Measurements from ENCODE around the gene USP4.
"Not testable (repeated sequence)": the region's sequence is repeated elsewhere in the genome, so short reads cannot be mapped to it uniquely, and the experiment has no call there.

USP4 gene

DNA sequence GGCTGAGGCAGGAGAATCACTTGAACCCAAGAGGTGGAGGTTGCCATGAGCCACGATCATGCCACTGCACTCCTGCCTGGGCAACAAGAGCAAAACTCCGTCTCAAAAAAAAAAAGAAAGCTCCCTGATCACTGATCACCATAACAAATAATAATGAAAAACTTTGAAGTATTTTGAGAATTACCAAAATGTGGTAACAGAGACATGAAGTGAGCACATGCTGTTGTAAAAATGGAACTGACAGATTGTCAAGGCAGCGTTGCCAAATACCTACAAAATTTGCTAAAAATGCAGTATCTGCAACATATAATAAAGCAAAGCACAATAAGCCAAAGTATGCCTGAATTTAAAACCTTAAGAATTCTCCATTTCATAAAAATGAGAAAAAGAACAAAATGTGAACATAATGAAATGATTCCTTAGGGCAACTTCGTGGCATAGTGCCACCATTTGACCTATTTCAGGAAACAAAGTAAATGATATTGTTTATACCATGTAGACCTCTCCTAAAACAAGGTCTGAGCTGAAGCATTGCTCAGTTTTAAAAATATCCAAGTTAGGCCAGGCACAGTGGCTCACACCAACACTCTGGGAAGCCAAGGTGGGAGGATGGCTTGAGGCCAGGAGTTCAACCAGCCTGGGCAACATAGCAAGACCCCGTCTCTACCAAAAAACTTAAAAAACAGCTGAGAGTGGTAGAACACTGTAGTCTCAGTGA is 5.8 kb downstream of the USP4 start:
- Histone ChIP-seq H3K36me3 (ENCODE audit: control insufficient read depth, insufficient read depth, low read length) (peaks cover 19% of the 10 kb centered on the region), H3K27me3 (replicated peaks; ENCODE audit: control insufficient read depth, insufficient read depth, low read length) (no peaks in the 10 kb centered on the region), H3K4me3 (replicated peaks; ENCODE audit: low read depth, low read length) (no peak overlapping the region)
- DNase-seq (ENCODE audit: extremely low read depth, insufficient read length), result no peak
- TF ChIP-seq, protein P1, sequence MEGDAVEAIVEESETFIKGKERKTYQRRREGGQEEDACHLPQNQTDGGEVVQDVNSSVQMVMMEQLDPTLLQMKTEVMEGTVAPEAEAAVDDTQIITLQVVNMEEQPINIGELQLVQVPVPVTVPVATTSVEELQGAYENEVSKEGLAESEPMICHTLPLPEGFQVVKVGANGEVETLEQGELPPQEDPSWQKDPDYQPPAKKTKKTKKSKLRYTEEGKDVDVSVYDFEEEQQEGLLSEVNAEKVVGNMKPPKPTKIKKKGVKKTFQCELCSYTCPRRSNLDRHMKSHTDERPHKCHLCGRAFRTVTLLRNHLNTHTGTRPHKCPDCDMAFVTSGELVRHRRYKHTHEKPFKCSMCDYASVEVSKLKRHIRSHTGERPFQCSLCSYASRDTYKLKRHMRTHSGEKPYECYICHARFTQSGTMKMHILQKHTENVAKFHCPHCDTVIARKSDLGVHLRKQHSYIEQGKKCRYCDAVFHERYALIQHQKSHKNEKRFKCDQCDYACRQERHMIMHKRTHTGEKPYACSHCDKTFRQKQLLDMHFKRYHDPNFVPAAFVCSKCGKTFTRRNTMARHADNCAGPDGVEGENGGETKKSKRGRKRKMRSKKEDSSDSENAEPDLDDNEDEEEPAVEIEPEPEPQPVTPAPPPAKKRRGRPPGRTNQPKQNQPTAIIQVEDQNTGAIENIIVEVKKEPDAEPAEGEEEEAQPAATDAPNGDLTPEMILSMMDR (IDR thresholded peaks at IDR 0.05; ENCODE audit: insufficient read depth, low read length, poor library complexity, severe bottlenecking), result no peak

DNA sequence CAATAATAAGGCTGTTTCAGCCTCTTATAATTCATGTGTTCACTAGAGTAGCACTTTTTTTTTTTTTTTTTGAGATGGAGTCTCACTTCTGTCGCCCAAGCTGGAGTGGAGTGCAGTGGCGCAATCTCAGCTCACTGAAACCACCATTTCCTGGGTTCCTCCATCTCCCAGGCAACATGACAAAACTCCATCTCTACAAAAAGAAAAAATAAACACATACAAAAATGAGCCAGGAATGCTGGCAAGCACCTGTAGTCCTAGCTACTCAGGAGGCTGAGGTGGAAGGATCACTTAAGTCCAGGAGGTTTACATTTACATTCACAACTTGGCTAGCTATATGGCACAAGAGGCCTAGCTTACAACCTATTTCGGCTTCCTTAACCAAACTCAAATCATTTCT is 6.8 kb downstream of the USP4 start:
- Histone ChIP-seq H3K36me3 (ENCODE audit: control insufficient read depth, insufficient read depth, low read length) (peaks cover 20% of the 10 kb centered on the region), H3K4me3 (replicated peaks; ENCODE audit: low read depth, low read length) (no peak overlapping the region), H3K27me3 (replicated peaks; ENCODE audit: control insufficient read depth, insufficient read depth, low read length) (no peaks in the 10 kb centered on the region)
- no peak for DNase-seq (ENCODE audit: extremely low read depth, insufficient read length)
- TF ChIP-seq, protein P1 (IDR thresholded peaks at IDR 0.05; ENCODE audit: insufficient read depth, low read length, poor library complexity, severe bottlenecking), result no peak

DNA sequence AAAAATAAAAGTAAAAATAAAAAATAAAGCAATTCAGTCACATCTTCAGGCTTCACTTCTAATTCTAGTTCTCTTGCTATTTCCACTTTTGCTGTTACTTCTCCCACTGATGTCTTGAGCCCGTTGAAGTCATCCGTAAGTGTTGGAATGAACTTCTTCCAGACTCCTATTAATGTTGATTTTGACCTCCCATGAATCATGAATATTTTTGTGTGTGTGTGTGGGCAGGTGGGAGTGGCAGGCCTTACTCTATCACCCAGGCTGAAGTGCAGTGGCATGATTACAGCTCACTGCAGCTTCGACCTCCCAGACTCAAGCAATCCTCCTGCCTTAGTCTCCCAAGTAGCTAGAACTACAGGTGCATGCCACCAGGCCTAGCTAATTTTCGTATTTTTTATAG is 10.7 kb downstream of the USP4 start:
- H3K27me3 ChIP-seq (replicated peaks; ENCODE audit: control insufficient read depth, insufficient read depth, low read length), result no peaks in the 10 kb centered on the region
- TF ChIP-seq, protein P1 (IDR thresholded peaks at IDR 0.05; ENCODE audit: insufficient read depth, low read length, poor library complexity, severe bottlenecking), result no peak
- DNase-seq (ENCODE audit: extremely low read depth, insufficient read length), result no peak
- H3K36me3 ChIP-seq (ENCODE audit: control insufficient read depth, insufficient read depth, low read length), result peaks cover 31% of the 10 kb centered on the region
- no peak overlapping the region for H3K4me3 ChIP-seq (replicated peaks; ENCODE audit: low read depth, low read length)

DNA sequence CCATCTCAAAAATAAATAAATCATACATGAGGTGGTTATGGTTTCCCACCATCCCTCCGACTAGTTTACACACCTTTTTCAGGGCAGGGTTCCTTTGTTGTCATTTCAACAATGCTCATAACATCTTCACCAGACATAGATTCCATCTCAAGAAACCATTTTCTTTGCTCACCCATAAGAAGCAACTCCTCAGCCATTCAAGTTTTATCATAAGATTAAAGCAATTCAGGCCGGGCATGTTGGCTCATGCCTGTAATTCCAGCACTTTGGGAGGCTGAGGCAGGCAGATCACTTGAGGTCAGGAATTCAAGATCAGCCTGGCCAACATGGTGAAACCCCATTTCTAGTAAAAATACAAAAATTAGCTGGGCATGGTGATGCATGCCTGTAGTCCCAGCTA is 11.5 kb downstream of the USP4 start:
- not testable (repeated sequence) for H3K27me3 ChIP-seq (replicated peaks; ENCODE audit: control insufficient read depth, insufficient read depth, low read length); DNase-seq (ENCODE audit: extremely low read depth, insufficient read length); H3K4me3 ChIP-seq (replicated peaks; ENCODE audit: low read depth, low read length)
- H3K36me3 ChIP-seq (ENCODE audit: control insufficient read depth, insufficient read depth, low read length), result peaks cover 30% of the 10 kb centered on the region

DNA sequence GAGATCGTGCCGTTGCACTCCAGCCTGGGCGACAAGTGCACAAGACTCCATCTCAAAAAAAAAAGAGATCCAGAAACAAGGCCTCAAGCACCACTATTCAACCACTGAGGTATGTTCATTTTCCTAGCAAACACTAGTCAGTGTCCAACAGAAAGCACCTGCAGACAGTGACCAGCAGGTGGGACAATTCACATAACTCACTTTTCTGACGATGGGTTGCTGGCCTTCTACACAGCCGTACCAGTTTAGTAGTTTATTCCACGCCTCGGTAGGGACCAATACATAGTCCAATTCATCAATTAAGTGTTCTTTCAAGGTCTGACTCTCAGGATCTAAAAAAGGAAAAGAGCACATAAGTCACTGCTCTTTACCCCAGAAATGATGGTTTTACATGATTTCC is 12.4 kb downstream of the USP4 start:
- peaks cover 32% of the 10 kb centered on the region for H3K36me3 ChIP-seq (ENCODE audit: control insufficient read depth, insufficient read depth, low read length)
- H3K27me3 ChIP-seq (replicated peaks; ENCODE audit: control insufficient read depth, insufficient read depth, low read length), result no peaks in the 10 kb centered on the region
- no peak overlapping the region for H3K4me3 ChIP-seq (replicated peaks; ENCODE audit: low read depth, low read length)
- TF ChIP-seq, protein P1 (IDR thresholded peaks at IDR 0.05; ENCODE audit: insufficient read depth, low read length, poor library complexity, severe bottlenecking), result peak; percentile 3
- no peak for DNase-seq (ENCODE audit: extremely low read depth, insufficient read length)

DNA sequence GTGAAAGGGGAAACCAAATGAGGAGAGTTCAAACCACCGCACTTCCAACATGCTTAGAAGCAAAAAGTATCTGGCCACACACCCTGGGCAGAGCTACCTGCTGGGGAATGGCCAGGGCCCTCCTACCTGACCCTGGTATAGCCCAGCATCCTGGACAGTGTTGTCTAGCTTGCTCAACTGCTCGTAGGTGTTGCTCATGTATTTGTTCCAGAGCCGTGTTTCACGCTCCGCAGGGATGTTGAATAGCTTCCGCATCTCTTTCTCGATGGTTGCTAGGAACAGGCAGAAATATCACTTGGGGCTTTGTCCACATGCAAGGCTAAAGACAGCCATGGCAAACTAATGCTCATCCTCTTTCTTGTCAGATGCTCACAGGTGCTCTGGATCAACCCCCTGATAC is 15.1 kb downstream of the USP4 start:
- no peak for DNase-seq (ENCODE audit: extremely low read depth, insufficient read length)
- Histone ChIP-seq H3K27me3 (replicated peaks; ENCODE audit: control insufficient read depth, insufficient read depth, low read length) (no peaks in the 10 kb centered on the region), H3K36me3 (ENCODE audit: control insufficient read depth, insufficient read depth, low read length) (peaks cover 28% of the 10 kb centered on the region), H3K4me3 (replicated peaks; ENCODE audit: low read depth, low read length) (no peak overlapping the region)
- TF ChIP-seq, protein P1 (IDR thresholded peaks at IDR 0.05; ENCODE audit: insufficient read depth, low read length, poor library complexity, severe bottlenecking), result no peak
